Activated CD8-positive, alpha-beta memory T cell treated with anti-CD3 and anti-CD28 coated beads, Interleukin-2, amount 10 ng/mL, durations not matched to agents 7 days and 5 days (primary cell): ENCODE measurements around the gene WBP2NL. TPM values are rescaled to one million over a fixed set of nuclear protein-coding genes. Genes with fewer than 3 reads are reported as not detected.

Experiments used
- ATAC-seq: fragments of 150-1000 bp; cut with Tn5 transposase; one replicate; pipeline ENCODE4 v1.10.0; 2021; ENCODE audit warnings: moderate library complexity
- CTCF ChIA-PET: fragments of 350-600 bp; sonication (Branson Sonifier 250); formaldehyde crosslinking; loops from one replicate; lab custom pipeline; 2021; ENCODE audit warnings: antibody characterized with exemption; lab: Charles Lee
- DNase-seq: peaks from one replicate; pipeline ENCODE4 v3.0.0-alpha.2; 2020
- H3K27ac Mint-ChIP-seq: one replicate; pipeline ENCODE4 v1.8.0; 2021; ENCODE audit warnings: mild to moderate bottlenecking, mixed read lengths
- H3K27me3 Mint-ChIP-seq: one replicate; pipeline ENCODE4 v1.8.0; 2021; ENCODE audit warnings: mixed read lengths
- H3K36me3 Mint-ChIP-seq: one replicate; pipeline ENCODE4 v1.8.0; 2021; ENCODE audit warnings: mild to moderate bottlenecking, mixed read lengths
- H3K4me1 Mint-ChIP-seq: one replicate; pipeline ENCODE4 v1.8.0; 2021; ENCODE audit warnings: mixed read lengths
- H3K4me3 Mint-ChIP-seq: one replicate; pipeline ENCODE4 v1.8.0; 2021; ENCODE audit warnings: mild to moderate bottlenecking, moderate library complexity, mixed read lengths
- H3K9me3 Mint-ChIP-seq: one replicate; pipeline ENCODE4 v1.8.0; 2022; ENCODE audit warnings: low read depth, mixed read lengths
- total RNA-seq, 2 experiments: library from RNA; stranded (reverse); gene quantifications; one replicate each; pipeline ENCODE4 v1.2.3, GENCODE V29; 2021

Gene WBP2NL
- total RNA-seq, 2 experiments from 2014 or later = 0.91 to 2.1 TPM

DNA sequence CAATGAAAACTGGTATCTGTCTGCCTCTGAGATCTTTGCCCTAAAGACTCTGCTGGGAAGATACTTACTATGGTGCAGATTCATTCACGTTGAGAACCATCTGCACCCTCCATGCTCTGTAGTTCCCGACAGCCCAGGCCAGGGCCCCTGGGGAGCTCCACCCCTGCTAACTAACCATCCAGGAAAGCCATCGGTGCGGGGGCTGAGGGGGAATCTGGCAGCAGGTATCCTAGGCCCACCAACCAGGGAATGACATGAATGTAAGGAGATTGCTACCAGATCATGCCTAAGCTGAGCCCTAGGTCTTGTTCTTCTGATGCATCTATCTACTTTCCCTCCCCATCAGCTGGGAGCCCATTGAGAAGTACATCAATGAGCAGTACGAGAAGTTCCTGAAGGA lies 11.3 kb upstream of the WBP2NL start:
- CTCF ChIA-PET = interaction anchor here (1.0 to 1.3 kb wide), 2 partner anchors 104 to 457 kb away, joined by 3 read pairs; partner anchors contain the start of gene NDUFA6
- Mint-ChIP-seq H3K4me1 (no peaks in the 10 kb centered on the region), H3K27ac (no peak overlapping the region), H3K9me3 (no peaks in the 10 kb centered on the region), H3K27me3 (no peaks in the 10 kb centered on the region), H3K36me3 (no peaks in the 10 kb centered on the region), H3K4me3 (no peak overlapping the region)
- DNase-seq = no peak
- no peak for ATAC-seq

- CTCF ChIA-PET = interaction anchor here (0.7 kb wide), 1 partner anchor 82 kb away, joined by 5 read pairs; no protein-coding TSS in a partner anchor
- Mint-ChIP-seq H3K9me3 (no peaks in the 10 kb centered on the region), H3K4me3 (no peak overlapping the region), H3K27me3 (peaks cover 7% of the 10 kb centered on the region), H3K36me3 (no peaks in the 10 kb centered on the region), H3K4me1 (no peaks in the 10 kb centered on the region), H3K27ac (no peak overlapping the region)
- no peak for ATAC-seq
- DNase-seq = no peak
Observed at GRCh38 chr22:41989246-41989645, 9.3 kb upstream of the WBP2NL start.

GRCh38 chr22:41991111-41991510 lies 7.5 kb upstream of the WBP2NL start:
- Mint-ChIP-seq H3K4me3 (no peak overlapping the region), H3K27me3 (peaks cover 7% of the 10 kb centered on the region), H3K9me3 (no peaks in the 10 kb centered on the region), H3K4me1 (peaks cover 11% of the 10 kb centered on the region), H3K27ac (no peak overlapping the region), H3K36me3 (no peaks in the 10 kb centered on the region)
- DNase-seq = no peak
- CTCF ChIA-PET = no interaction called here
- ATAC-seq = no peak

GRCh38 chr22:41992496-41992895 lies 6.1 kb upstream of the WBP2NL start:
- peaks cover 12% of the 10 kb centered on the region for H3K4me1 Mint-ChIP-seq
- no peaks in the 10 kb centered on the region for H3K9me3 Mint-ChIP-seq
- H3K36me3 Mint-ChIP-seq = no peaks in the 10 kb centered on the region
- no peak for ATAC-seq
- no peak for DNase-seq
- CTCF ChIA-PET = no interaction called here
- peaks cover 7% of the 10 kb centered on the region for H3K27me3 Mint-ChIP-seq
- no peak overlapping the region for H3K4me3 Mint-ChIP-seq
- no peak overlapping the region for H3K27ac Mint-ChIP-seq

GRCh38 chr22:41995211-41995610 lies 3.4 kb upstream of the WBP2NL start:
- H3K4me1 Mint-ChIP-seq = peaks cover 31% of the 10 kb centered on the region
- peaks cover 7% of the 10 kb centered on the region for H3K27me3 Mint-ChIP-seq
- H3K27ac Mint-ChIP-seq = no peak overlapping the region
- no peak for ATAC-seq
- CTCF ChIA-PET = interaction anchor here (1.0 kb wide), 1 partner anchor 96 kb away, joined by 4 read pairs; the partner anchor contains the start of gene NDUFA6
- H3K36me3 Mint-ChIP-seq = peaks cover 6% of the 10 kb centered on the region
- DNase-seq = no peak
- no peak overlapping the region for H3K4me3 Mint-ChIP-seq
- peaks cover 3% of the 10 kb centered on the region for H3K9me3 Mint-ChIP-seq

DNA sequence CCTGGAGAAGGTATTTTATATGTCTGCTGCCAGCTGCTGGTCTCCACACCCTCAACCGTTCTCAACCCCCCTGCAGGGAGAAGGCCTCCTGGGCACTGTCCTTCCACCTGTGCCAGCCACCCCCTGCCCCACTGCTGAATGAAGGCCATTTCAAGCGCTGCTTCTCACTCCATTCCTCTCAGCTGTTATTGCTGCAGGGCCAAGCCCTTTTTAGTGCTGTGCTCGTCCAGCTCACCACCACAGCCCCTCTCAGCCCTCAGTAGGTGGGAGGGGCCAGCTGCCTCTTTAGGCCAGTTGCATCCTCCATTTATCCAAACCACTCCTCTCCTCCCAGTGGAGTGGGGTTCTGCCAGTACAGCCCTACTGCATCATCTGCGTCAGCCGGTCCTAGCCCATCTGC lies 1.8 kb upstream of the WBP2NL start:
- no peak for ATAC-seq
- Mint-ChIP-seq H3K4me3 (no peak overlapping the region), H3K4me1 (peaks cover 35% of the 10 kb centered on the region), H3K27ac (no peak overlapping the region), H3K27me3 (peaks cover 7% of the 10 kb centered on the region), H3K9me3 (peaks cover 3% of the 10 kb centered on the region), H3K36me3 (peaks cover 11% of the 10 kb centered on the region)
- no peak for DNase-seq
- CTCF ChIA-PET = interaction anchor here (0.7 to 1.1 kb wide), 3 partner anchors 23 to 56 kb away, joined by 3 to 4 read pairs (median 3); no protein-coding TSS in a partner anchor

- H3K4me3 Mint-ChIP-seq = no peak overlapping the region
- no peak for DNase-seq
- H3K36me3 Mint-ChIP-seq = peaks cover 11% of the 10 kb centered on the region
- CTCF ChIA-PET = no interaction called here
- no peak for ATAC-seq
- peaks cover 25% of the 10 kb centered on the region for H3K4me1 Mint-ChIP-seq
- H3K27ac Mint-ChIP-seq = no peak overlapping the region
- peaks cover 5% of the 10 kb centered on the region for H3K9me3 Mint-ChIP-seq
- H3K27me3 Mint-ChIP-seq = no peaks in the 10 kb centered on the region
Observed at GRCh38 chr22:42000466-42000865, 1.9 kb downstream of the WBP2NL start.

- ATAC-seq (no peak), DNase-seq (no peak)
- peaks cover 5% of the 10 kb centered on the region for H3K9me3 Mint-ChIP-seq
- H3K36me3 Mint-ChIP-seq = peaks cover 11% of the 10 kb centered on the region
- no peak overlapping the region for H3K4me3 Mint-ChIP-seq
- H3K4me1 Mint-ChIP-seq = peaks cover 29% of the 10 kb centered on the region
- CTCF ChIA-PET = no interaction called here
- H3K27ac Mint-ChIP-seq = no peak overlapping the region
- no peaks in the 10 kb centered on the region for H3K27me3 Mint-ChIP-seq
Observed at GRCh38 chr22:42001121-42001520, 2.5 kb downstream of the WBP2NL start.

- H3K9me3 Mint-ChIP-seq = peaks cover 5% of the 10 kb centered on the region
- ATAC-seq (no peak), DNase-seq (no peak)
- H3K36me3 Mint-ChIP-seq = peaks cover 11% of the 10 kb centered on the region
- H3K27ac Mint-ChIP-seq = no peak overlapping the region
- H3K4me3 Mint-ChIP-seq = no peak overlapping the region
- CTCF ChIA-PET = interaction anchor here (0.7 kb wide), 1 partner anchor 38 kb away, joined by 3 read pairs; no protein-coding TSS in a partner anchor
- H3K4me1 Mint-ChIP-seq = peaks cover 29% of the 10 kb centered on the region
- H3K27me3 Mint-ChIP-seq = peaks cover 3% of the 10 kb centered on the region
Observed at GRCh38 chr22:42001706-42002105, 3.1 kb downstream of the WBP2NL start.

GRCh38 chr22:42007922-42008321 lies 9.3 kb downstream of the WBP2NL start:
- H3K27me3 Mint-ChIP-seq = peaks cover 23% of the 10 kb centered on the region
- H3K27ac Mint-ChIP-seq = no peak overlapping the region

DNA sequence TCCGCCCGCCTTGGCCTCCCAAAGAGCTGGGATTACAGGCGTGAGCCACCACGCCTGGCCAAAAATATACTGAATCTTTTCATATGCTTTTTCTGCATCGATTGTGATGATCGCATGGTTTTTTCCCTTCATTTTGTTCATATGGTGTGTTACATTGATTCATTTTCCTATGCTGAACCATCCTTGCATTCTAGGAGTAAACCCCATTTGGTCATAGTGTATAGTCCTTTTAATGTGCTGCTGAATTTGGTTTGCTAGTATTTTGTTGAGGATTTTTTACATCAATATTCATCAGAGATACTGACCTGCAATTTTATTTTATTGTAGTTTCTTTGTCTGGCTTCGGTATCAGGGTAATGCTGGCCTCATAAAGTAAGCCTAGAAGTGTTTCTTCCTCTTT lies 12.2 kb downstream of the WBP2NL start:
- Mint-ChIP-seq H3K27ac (no peak overlapping the region), H3K4me3 (no peak overlapping the region), H3K4me1 (peaks cover 4% of the 10 kb centered on the region), H3K36me3 (peaks cover 11% of the 10 kb centered on the region), H3K27me3 (peaks cover 28% of the 10 kb centered on the region), H3K9me3 (peaks cover 5% of the 10 kb centered on the region)
- ATAC-seq = no peak
- CTCF ChIA-PET = no interaction called here
- no peak for DNase-seq

More at GRCh38 chr22:42007922-42008321, 9.3 kb downstream of the WBP2NL start:
- peaks cover 5% of the 10 kb centered on the region for H3K9me3 Mint-ChIP-seq
- ATAC-seq (no peak), DNase-seq (no peak)
- no peak overlapping the region for H3K4me3 Mint-ChIP-seq
- CTCF ChIA-PET = interaction anchor here (0.6 kb wide), 1 partner anchor 82 kb away, joined by 3 read pairs; no protein-coding TSS in a partner anchor
- peaks cover 11% of the 10 kb centered on the region for H3K36me3 Mint-ChIP-seq
- H3K4me1 Mint-ChIP-seq = peaks cover 5% of the 10 kb centered on the region

- H3K27me3 Mint-ChIP-seq = peaks cover 32% of the 10 kb centered on the region
- no peak overlapping the region for H3K27ac Mint-ChIP-seq
- CTCF ChIA-PET = no interaction called here
- ATAC-seq (no peak), DNase-seq (no peak)
- H3K4me1 Mint-ChIP-seq = peaks cover 3% of the 10 kb centered on the region
- H3K4me3 Mint-ChIP-seq = no peak overlapping the region
- H3K9me3 Mint-ChIP-seq = peaks cover 5% of the 10 kb centered on the region
- peaks cover 11% of the 10 kb centered on the region for H3K36me3 Mint-ChIP-seq
Observed at GRCh38 chr22:42013385-42013784, 14.8 kb downstream of the WBP2NL start.

- H3K27me3 Mint-ChIP-seq = peaks cover 39% of the 10 kb centered on the region
- H3K9me3 Mint-ChIP-seq = peaks cover 2% of the 10 kb centered on the region
- H3K36me3 Mint-ChIP-seq = peaks cover 4% of the 10 kb centered on the region
- CTCF ChIA-PET = interaction anchor here (1.0 to 1.4 kb wide), 2 partner anchors 10 to 74 kb away, joined by 3 read pairs; partner anchors contain the start of gene NDUFA6
- no peak for ATAC-seq
- no peak for DNase-seq
- peaks cover 3% of the 10 kb centered on the region for H3K4me1 Mint-ChIP-seq
- H3K27ac Mint-ChIP-seq = no peak overlapping the region
- no peak overlapping the region for H3K4me3 Mint-ChIP-seq
Observed at GRCh38 chr22:42016111-42016510, 17.5 kb downstream of the WBP2NL start.

GRCh38 chr22:42018224-42018623 lies 19.6 kb downstream of the WBP2NL start:
- H3K4me3 Mint-ChIP-seq = no peak overlapping the region
- DNase-seq (no peak), ATAC-seq (no peak)
- CTCF ChIA-PET = interaction anchor here (1.7 kb wide), 1 partner anchor 11 kb away, joined by 4 read pairs; no protein-coding TSS in a partner anchor
- peaks cover 20% of the 10 kb centered on the region for H3K4me1 Mint-ChIP-seq
- no peak overlapping the region for H3K27ac Mint-ChIP-seq
- H3K9me3 Mint-ChIP-seq = no peaks in the 10 kb centered on the region
- H3K27me3 Mint-ChIP-seq = peaks cover 34% of the 10 kb centered on the region
- peaks cover 13% of the 10 kb centered on the region for H3K36me3 Mint-ChIP-seq
